ENCODE results near the gene GABBR2. TPM values are rescaled to one million over a fixed set of nuclear protein-coding genes. Genes with fewer than 3 reads are reported as not detected.

The GABBR2 gene
- total RNA-seq, 1 experiment from 2014 or later = 0.23 TPM

DNA sequence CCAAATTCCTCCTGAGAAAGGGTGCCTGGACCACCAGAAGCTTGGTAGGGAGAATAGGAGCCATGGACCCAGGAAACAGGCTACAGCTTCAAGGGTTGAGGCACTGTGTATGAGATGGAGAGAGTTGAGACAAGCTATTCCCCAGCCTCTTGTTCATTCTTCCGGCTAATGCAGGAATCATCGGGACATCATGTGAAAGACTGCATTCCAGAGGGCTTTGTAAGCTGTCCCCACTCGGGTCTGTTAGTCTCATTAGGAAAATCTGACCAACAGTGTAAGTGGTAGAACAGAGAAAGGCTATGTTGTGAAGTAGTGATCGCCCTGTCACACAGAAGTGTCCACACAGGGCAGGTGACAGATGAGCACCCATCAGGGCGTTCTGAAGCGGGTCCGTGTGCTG lies 81.4 kb downstream of the GABBR2 start:
- Mint-ChIP-seq H3K27me3 (ENCODE audit: insufficient read depth, unreplicated experiment) (peaks cover 20% of the 10 kb centered on the region), H3K27ac (ENCODE audit: unreplicated experiment) (no peak overlapping the region), H3K36me3 (ENCODE audit: insufficient read depth, unreplicated experiment) (peaks cover 5% of the 10 kb centered on the region), H3K9me3 (ENCODE audit: unreplicated experiment) (no peaks in the 10 kb centered on the region), H3K4me1 (ENCODE audit: low read depth, unreplicated experiment) (no peaks in the 10 kb centered on the region), H3K4me3 (ENCODE audit: unreplicated experiment) (no peak overlapping the region)
- CTCF ChIA-PET = no interaction called here
- H3K4me1 ChIP-seq = no peaks in the 10 kb centered on the region
- H3K27me3 ChIP-seq (replicated peaks; ENCODE audit: control insufficient read depth, insufficient read depth, low read length) = no peaks in the 10 kb centered on the region
- intact Hi-C loops (cut with micrococcal nuclease; ENCODE audit: unreplicated experiment) = no loop called here
- H3K36me3 ChIP-seq (ENCODE audit: control insufficient read depth, insufficient read depth, low read length) = no peaks in the 10 kb centered on the region
- no peak for DNase-seq
- POLR2A ChIA-PET = no interaction called here
- H3K4me3 ChIP-seq (ENCODE audit: low read depth, low read length) = no peak overlapping the region
- no TSS peak for BruUV-seq (replicated peaks)
- H3K9me3 ChIP-seq = no peaks in the 10 kb centered on the region
- TF ChIP-seq, protein P1, sequence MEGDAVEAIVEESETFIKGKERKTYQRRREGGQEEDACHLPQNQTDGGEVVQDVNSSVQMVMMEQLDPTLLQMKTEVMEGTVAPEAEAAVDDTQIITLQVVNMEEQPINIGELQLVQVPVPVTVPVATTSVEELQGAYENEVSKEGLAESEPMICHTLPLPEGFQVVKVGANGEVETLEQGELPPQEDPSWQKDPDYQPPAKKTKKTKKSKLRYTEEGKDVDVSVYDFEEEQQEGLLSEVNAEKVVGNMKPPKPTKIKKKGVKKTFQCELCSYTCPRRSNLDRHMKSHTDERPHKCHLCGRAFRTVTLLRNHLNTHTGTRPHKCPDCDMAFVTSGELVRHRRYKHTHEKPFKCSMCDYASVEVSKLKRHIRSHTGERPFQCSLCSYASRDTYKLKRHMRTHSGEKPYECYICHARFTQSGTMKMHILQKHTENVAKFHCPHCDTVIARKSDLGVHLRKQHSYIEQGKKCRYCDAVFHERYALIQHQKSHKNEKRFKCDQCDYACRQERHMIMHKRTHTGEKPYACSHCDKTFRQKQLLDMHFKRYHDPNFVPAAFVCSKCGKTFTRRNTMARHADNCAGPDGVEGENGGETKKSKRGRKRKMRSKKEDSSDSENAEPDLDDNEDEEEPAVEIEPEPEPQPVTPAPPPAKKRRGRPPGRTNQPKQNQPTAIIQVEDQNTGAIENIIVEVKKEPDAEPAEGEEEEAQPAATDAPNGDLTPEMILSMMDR (IDR thresholded peaks at IDR 0.05; ENCODE audit: insufficient read depth in 1 of 2, low read depth in 1 of 2, low read length in 1 of 2, severe bottlenecking in 1 of 2, unreplicated experiment in 1 of 2) = no peak

DNA sequence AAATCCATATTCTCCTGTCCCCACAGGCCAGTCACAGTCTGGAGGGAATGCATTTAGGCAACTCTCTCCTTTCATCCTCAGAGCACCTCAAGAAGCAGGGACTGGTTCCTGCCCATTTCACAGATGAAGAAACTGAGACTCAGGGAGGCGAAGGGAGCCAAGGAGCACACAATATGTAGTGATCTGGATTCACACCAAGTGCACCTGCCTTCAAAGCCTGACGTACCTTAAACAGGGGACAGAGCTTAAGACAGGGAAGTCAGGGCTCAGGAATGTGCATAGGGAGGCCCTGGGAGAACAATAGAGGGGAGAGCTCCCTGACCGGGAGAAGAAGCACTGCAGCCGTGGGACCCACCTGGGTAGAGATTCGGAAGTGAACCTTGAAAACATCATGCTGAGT lies 83.0 kb downstream of the GABBR2 start:
- H3K27ac Mint-ChIP-seq (ENCODE audit: unreplicated experiment) = no peak overlapping the region
- H3K4me1 ChIP-seq = no peaks in the 10 kb centered on the region
- no peaks in the 10 kb centered on the region for H3K9me3 ChIP-seq
- no peak for DNase-seq
- H3K4me3 Mint-ChIP-seq (ENCODE audit: unreplicated experiment) = no peak overlapping the region
- no peaks in the 10 kb centered on the region for H3K27me3 ChIP-seq (replicated peaks; ENCODE audit: control insufficient read depth, insufficient read depth, low read length)
- ChIA-PET POLR2A (no interaction called here), CTCF (no interaction called here)
- TF ChIP-seq, protein P1 (IDR thresholded peaks at IDR 0.05; ENCODE audit: insufficient read depth in 1 of 2, low read depth in 1 of 2, low read length in 1 of 2, severe bottlenecking in 1 of 2, unreplicated experiment in 1 of 2) = no peak
- BruUV-seq (replicated peaks) = no TSS peak
- H3K4me3 ChIP-seq (ENCODE audit: low read depth, low read length) = no peak overlapping the region
- intact Hi-C loops (cut with micrococcal nuclease; ENCODE audit: unreplicated experiment) = no loop called here
- H3K9me3 Mint-ChIP-seq (ENCODE audit: unreplicated experiment) = no peaks in the 10 kb centered on the region
- H3K27me3 Mint-ChIP-seq (ENCODE audit: insufficient read depth, unreplicated experiment) = peaks cover 20% of the 10 kb centered on the region
- no peaks in the 10 kb centered on the region for H3K4me1 Mint-ChIP-seq (ENCODE audit: low read depth, unreplicated experiment)
- peaks cover 5% of the 10 kb centered on the region for H3K36me3 Mint-ChIP-seq (ENCODE audit: insufficient read depth, unreplicated experiment)
- H3K36me3 ChIP-seq (ENCODE audit: control insufficient read depth, insufficient read depth, low read length) = no peaks in the 10 kb centered on the region

DNA sequence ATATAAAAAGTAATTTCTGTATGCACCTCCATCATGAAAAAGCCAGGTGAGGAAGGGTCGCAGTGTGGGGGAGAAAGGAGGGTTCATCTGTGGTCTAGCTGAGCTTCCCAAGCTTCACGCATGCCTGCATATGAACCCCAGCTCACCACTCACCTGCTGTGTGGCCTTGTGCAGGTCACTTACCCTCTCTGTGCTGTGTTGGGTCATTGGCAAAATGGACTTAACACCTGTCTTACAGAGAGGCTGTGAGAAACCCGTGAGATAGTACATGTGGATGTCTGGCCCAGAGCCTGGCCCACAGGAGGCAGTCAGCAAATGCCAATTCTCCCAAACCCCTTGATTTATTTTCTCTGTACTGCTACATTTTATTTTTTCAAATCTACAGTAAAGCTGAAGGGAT lies 88.9 kb downstream of the GABBR2 start:
- Mint-ChIP-seq H3K27me3 (ENCODE audit: insufficient read depth, unreplicated experiment) (peaks cover 13% of the 10 kb centered on the region), H3K4me3 (ENCODE audit: unreplicated experiment) (no peak overlapping the region), H3K36me3 (ENCODE audit: insufficient read depth, unreplicated experiment) (no peaks in the 10 kb centered on the region), H3K9me3 (ENCODE audit: unreplicated experiment) (no peaks in the 10 kb centered on the region), H3K4me1 (ENCODE audit: low read depth, unreplicated experiment) (no peaks in the 10 kb centered on the region), H3K27ac (ENCODE audit: unreplicated experiment) (no peak overlapping the region)
- DNase-seq = no peak
- no peak overlapping the region for H3K4me3 ChIP-seq (ENCODE audit: low read depth, low read length)
- BruUV-seq (replicated peaks) = no TSS peak
- ChIA-PET POLR2A (no interaction called here), CTCF (no interaction called here)
- intact Hi-C loops (cut with micrococcal nuclease; ENCODE audit: unreplicated experiment) = no loop called here
- no peaks in the 10 kb centered on the region for H3K27me3 ChIP-seq (replicated peaks; ENCODE audit: control insufficient read depth, insufficient read depth, low read length)
- H3K4me1 ChIP-seq = no peaks in the 10 kb centered on the region
- H3K36me3 ChIP-seq (ENCODE audit: control insufficient read depth, insufficient read depth, low read length) = no peaks in the 10 kb centered on the region
- H3K9me3 ChIP-seq = no peaks in the 10 kb centered on the region
- TF ChIP-seq, protein P1 (IDR thresholded peaks at IDR 0.05; ENCODE audit: insufficient read depth in 1 of 2, low read depth in 1 of 2, low read length in 1 of 2, severe bottlenecking in 1 of 2, unreplicated experiment in 1 of 2) = no peak

Measured in Caco-2 (cell line).